WTC11 (cell line): ENCODE results near the gene ITPRID1. TPM values are rescaled to one million over a fixed set of nuclear protein-coding genes. Genes with fewer than 3 reads are reported as not detected.

Experiments used
- ATAC-seq: fragments of 200-7000 bp; cut with Tn5 transposase; 2 replicates; pipeline ENCODE4 v1.10.0; 2021; ENCODE audit warnings: mild to moderate bottlenecking, moderate library complexity
- CTCF ChIA-PET: fragments of 300-600 bp; sonication (Branson Sonifier 250); formaldehyde crosslinking; loops from one replicate; lab custom pipeline; 2021; ENCODE audit warnings: antibody characterized with exemption; lab: Charles Lee
- POLR2A ChIA-PET: fragments of 350-600 bp; sonication (Branson Sonifier 250); formaldehyde crosslinking; loops from one replicate; lab custom pipeline; 2021; ENCODE audit warnings: antibody characterized with exemption; lab: Charles Lee
- DNase-seq: peaks from one replicate; pipeline ENCODE4 v3.0.0; 2021; ENCODE audit warnings: low spot score
- H3K27ac Mint-ChIP-seq: 2 replicates; pipeline ENCODE4 v1.8.0; 2021; ENCODE audit warnings: mixed read lengths
- H3K27me3 Mint-ChIP-seq: 2 replicates; pipeline ENCODE4 v1.8.0; 2021; ENCODE audit warnings: low read depth, mild to moderate bottlenecking, moderate library complexity, mixed read lengths
- H3K36me3 Mint-ChIP-seq: 2 replicates; pipeline ENCODE4 v1.8.0; 2021; ENCODE audit warnings: mixed read lengths
- H3K4me1 Mint-ChIP-seq: 2 replicates; pipeline ENCODE4 v1.8.0; 2022; ENCODE audit warnings: mixed read lengths
- H3K4me3 Mint-ChIP-seq: 2 replicates; pipeline ENCODE4 v1.8.0; 2021; ENCODE audit warnings: mild to moderate bottlenecking, moderate library complexity, mixed read lengths
- H3K9me3 Mint-ChIP-seq: 2 replicates; pipeline ENCODE4 v1.8.0; 2021; ENCODE audit warnings: mixed read lengths
- CBFB ChIP-seq: sonication (generic); formaldehyde crosslinking; IDR thresholded peaks from 2 replicates; pipeline ENCODE4 v1.8.1; 2022; ENCODE audit warnings: mild to moderate bottlenecking, low read depth, missing genetic modification reagents
- ESRRA ChIP-seq: sonication (generic); formaldehyde crosslinking; IDR thresholded peaks from 2 replicates; pipeline ENCODE4 v1.8.1; 2022; ENCODE audit warnings: mild to moderate bottlenecking, missing genetic modification reagents, borderline replicate concordance
- GABPB1 ChIP-seq: sonication (generic); formaldehyde crosslinking; IDR thresholded peaks from 2 replicates; pipeline ENCODE4 v1.8.1; 2023; ENCODE audit warnings: mild to moderate bottlenecking, missing genetic modification reagents
- JUN ChIP-seq: sonication (generic); formaldehyde crosslinking; IDR thresholded peaks from 2 replicates; pipeline ENCODE4 v1.8.0; 2023; ENCODE audit warnings: mild to moderate bottlenecking, missing genetic modification reagents
- MYBL2 ChIP-seq: sonication (generic); formaldehyde crosslinking; IDR thresholded peaks from 2 replicates; pipeline ENCODE4 v1.8.1; 2023; ENCODE audit warnings: mild to moderate bottlenecking, moderate library complexity, missing genetic modification reagents
- NFYB ChIP-seq: sonication (generic); formaldehyde crosslinking; conservative IDR thresholded peaks from 2 replicates; pipeline ENCODE4 v1.8.0; 2022; ENCODE audit warnings: low read depth, missing genetic modification reagents
- OVOL2 ChIP-seq: fragments of 250-450 bp; sonication (Bioruptor Pico); IDR thresholded peaks from 2 replicates; pipeline ENCODE4 v1.9.0; 2021; ENCODE audit warnings: mild to moderate bottlenecking, borderline replicate concordance
- PRRX2 ChIP-seq: fragments of 250-450 bp; sonication (Bioruptor Pico); IDR thresholded peaks from 2 replicates; pipeline ENCODE4 v1.8.0; 2021; ENCODE audit warnings: mild to moderate bottlenecking
- RELA ChIP-seq: sonication (generic); formaldehyde crosslinking; IDR thresholded peaks from 2 replicates; pipeline ENCODE4 v1.8.1; 2022; ENCODE audit warnings: missing genetic modification reagents, mild to moderate bottlenecking, borderline replicate concordance
- SMAD4 ChIP-seq: sonication (generic); formaldehyde crosslinking; IDR thresholded peaks from 2 replicates; pipeline ENCODE4 v1.8.0; 2022; ENCODE audit warnings: mild to moderate bottlenecking, missing genetic modification reagents
- SOX15 ChIP-seq: fragments of 250-450 bp; sonication (Bioruptor Pico); IDR thresholded peaks from 2 replicates; pipeline ENCODE4 v1.9.0; 2021; ENCODE audit warnings: mild to moderate bottlenecking
- TEAD4 ChIP-seq: sonication (generic); formaldehyde crosslinking; IDR thresholded peaks from 2 replicates; pipeline ENCODE4 v1.8.0; 2022; ENCODE audit warnings: mild to moderate bottlenecking, missing genetic modification reagents
- ZNF416 ChIP-seq: fragments of 250-450 bp; sonication (Bioruptor Pico); IDR thresholded peaks from 2 replicates; pipeline ENCODE4 v1.9.0; 2021; ENCODE audit warnings: mild to moderate bottlenecking, inconsistent platforms
- total RNA-seq: library from RNA; stranded (reverse); gene quantifications from 3 replicates; pipeline ENCODE4 v1.2.3, GENCODE V29; 2021
- TF ChIP-seq, protein P1 (sequence below): sonication (generic); formaldehyde crosslinking; IDR thresholded peaks from 2 replicates; pipeline ENCODE4 v1.8.1; 2023; ENCODE audit warnings: mild to moderate bottlenecking, missing genetic modification reagents, moderate library complexity
- TF ChIP-seq, protein P2 (sequence below): sonication (generic); formaldehyde crosslinking; IDR thresholded peaks from 2 replicates; pipeline ENCODE4 v1.8.0; 2022; ENCODE audit warnings: mild to moderate bottlenecking, missing genetic modification reagents
- TF ChIP-seq, protein P3 (sequence below): sonication (generic); formaldehyde crosslinking; IDR thresholded peaks from 2 replicates; pipeline ENCODE4 v1.8.1; 2022; ENCODE audit warnings: low read depth, mild to moderate bottlenecking, moderate library complexity, missing genetic modification reagents, borderline replicate concordance
- TF ChIP-seq, protein P4 (sequence below): fragments of 250-450 bp; sonication (Bioruptor Pico); IDR thresholded peaks from 2 replicates; pipeline ENCODE4 v2.1.2; 2022; ENCODE audit warnings: mild to moderate bottlenecking, moderate library complexity
- TF ChIP-seq, protein P5 (sequence below): fragments of 250-450 bp; sonication (Bioruptor Pico); conservative IDR thresholded peaks from 2 replicates; pipeline ENCODE4 v1.9.0; 2021; ENCODE audit warnings: mild to moderate bottlenecking

The ITPRID1 gene
- total RNA-seq, 1 experiment from 2014 or later = 0.98 TPM

DNA sequence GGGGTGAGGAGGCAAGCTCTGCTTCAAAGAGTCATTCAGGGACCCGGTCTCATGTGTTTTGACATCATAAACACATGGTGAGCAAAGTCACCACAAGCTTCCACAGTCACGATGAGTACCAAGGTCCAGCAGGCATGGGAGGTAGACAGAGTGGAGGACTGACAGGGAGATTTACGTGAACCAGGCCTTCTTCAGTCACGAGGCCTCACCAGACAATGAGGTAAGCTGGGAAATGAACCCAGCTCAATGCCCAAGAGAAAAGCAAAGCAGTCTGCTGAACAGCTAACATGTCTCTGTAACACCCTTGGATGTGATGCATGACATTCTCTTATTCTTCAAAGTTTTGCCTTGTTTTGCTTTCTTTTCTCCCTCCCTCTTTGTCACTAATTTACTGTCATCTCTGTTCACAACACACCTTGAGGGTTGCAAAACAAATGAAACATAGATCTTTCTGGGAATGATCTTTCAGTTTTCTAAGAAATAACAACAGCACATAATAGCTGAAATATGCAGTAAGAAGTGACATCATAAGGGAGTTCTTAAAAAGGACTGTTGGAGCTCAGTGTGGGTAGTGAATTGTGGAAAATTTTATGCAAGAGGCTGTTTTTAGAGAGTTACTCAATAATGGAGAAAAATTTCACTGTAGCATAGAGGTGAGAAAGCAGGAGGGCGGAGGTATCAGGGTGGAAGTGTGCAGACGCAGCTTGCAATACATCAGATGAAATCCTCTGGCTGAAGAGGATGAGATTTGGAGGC is 182.1 kb downstream of the ITPRID1 start:
- CTCF ChIA-PET = interaction anchor here (0.5 to 1.7 kb wide), 2 partner anchors 15 to 375 kb away, joined by 5 to 6 read pairs; no protein-coding TSS in a partner anchor
- H3K4me1 Mint-ChIP-seq = peaks cover 9% of the 10 kb centered on the region
- TF ChIP-seq NFYB (CRISPR knock-in tag) = no peak
- TF ChIP-seq, protein P1, sequence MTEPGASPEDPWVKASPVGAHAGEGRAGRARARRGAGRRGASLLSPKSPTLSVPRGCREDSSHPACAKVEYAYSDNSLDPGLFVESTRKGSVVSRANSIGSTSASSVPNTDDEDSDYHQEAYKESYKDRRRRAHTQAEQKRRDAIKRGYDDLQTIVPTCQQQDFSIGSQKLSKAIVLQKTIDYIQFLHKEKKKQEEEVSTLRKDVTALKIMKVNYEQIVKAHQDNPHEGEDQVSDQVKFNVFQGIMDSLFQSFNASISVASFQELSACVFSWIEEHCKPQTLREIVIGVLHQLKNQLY (CRISPR knock-in tag) = no peak
- TF ChIP-seq CBFB (CRISPR knock-in tag) = no peak
- TF ChIP-seq OVOL2 (CRISPR knock-in tag) = no peak
- no peak for TF ChIP-seq TEAD4 (CRISPR knock-in tag)
- TF ChIP-seq, protein P2, sequence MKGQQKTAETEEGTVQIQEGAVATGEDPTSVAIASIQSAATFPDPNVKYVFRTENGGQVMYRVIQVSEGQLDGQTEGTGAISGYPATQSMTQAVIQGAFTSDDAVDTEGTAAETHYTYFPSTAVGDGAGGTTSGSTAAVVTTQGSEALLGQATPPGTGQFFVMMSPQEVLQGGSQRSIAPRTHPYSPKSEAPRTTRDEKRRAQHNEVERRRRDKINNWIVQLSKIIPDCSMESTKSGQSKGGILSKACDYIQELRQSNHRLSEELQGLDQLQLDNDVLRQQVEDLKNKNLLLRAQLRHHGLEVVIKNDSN (CRISPR knock-in tag) = no peak
- TF ChIP-seq GABPB1 (CRISPR knock-in tag) = no peak
- no peak for TF ChIP-seq SOX15
- no peak for TF ChIP-seq RELA (CRISPR knock-in tag)
- TF ChIP-seq, protein P3, sequence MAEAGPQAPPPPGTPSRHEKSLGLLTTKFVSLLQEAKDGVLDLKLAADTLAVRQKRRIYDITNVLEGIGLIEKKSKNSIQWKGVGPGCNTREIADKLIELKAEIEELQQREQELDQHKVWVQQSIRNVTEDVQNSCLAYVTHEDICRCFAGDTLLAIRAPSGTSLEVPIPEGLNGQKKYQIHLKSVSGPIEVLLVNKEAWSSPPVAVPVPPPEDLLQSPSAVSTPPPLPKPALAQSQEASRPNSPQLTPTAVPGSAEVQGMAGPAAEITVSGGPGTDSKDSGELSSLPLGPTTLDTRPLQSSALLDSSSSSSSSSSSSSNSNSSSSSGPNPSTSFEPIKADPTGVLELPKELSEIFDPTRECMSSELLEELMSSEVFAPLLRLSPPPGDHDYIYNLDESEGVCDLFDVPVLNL (CRISPR knock-in tag) = no peak
- TF ChIP-seq, all 79 proteins: peak for 0
- no peaks in the 10 kb centered on the region for H3K36me3 Mint-ChIP-seq
- H3K9me3 Mint-ChIP-seq = no peaks in the 10 kb centered on the region
- H3K27me3 Mint-ChIP-seq = peaks cover 17% of the 10 kb centered on the region
- POLR2A ChIA-PET = no interaction called here
- DNase-seq (no peak), ATAC-seq (no peak)
- no peak overlapping the region for H3K4me3 Mint-ChIP-seq
- H3K27ac Mint-ChIP-seq = no peak overlapping the region

DNA sequence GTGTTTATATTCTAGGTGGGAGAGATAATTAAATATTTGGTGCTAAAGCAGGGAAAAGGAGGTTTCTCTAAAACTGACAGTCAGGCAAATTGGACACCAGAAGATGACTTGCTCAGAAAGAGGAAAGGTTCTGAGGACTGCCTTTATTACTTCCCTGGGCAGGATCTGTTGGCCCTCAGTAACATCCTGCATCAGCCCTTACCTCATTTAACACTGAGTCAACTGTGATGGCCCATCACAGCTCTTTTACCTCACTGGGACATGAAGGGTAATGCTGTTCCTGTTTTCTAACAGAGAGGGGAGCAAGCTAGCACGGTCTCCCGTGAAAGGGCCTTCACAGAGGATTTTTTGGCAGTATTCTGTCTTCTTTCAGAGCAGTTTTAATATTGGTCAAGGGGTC is 185.2 kb downstream of the ITPRID1 start:
- CTCF ChIA-PET = no interaction called here
- H3K36me3 Mint-ChIP-seq = no peaks in the 10 kb centered on the region
- no peaks in the 10 kb centered on the region for H3K9me3 Mint-ChIP-seq

DNA sequence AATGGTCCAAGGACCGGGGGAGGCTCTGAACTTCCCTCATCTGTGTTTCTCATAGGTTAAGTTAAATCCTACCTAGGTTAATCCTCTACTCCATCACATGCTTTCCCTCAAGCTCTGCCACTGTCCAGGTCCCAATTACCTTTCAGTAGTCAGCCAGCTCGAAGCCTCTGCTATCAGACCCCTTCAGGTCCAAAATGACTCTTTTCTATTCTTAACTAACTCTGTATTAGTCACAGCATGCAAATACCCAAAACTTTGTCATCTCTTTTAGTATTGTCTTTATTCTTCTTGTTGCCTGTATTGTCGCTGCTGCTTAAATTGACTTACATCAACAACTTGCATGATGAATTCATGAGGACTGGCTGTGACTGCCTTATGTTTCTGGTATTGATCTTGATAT is 188.5 kb downstream of the ITPRID1 start:
- Mint-ChIP-seq H3K4me1 (no peaks in the 10 kb centered on the region), H3K4me3 (no peak overlapping the region), H3K36me3 (peaks cover 3% of the 10 kb centered on the region; the same call in 1 of the 2 replicates), H3K27me3 (peaks cover 44% of the 10 kb centered on the region), H3K9me3 (peaks cover 3% of the 10 kb centered on the region; the same call in 1 of the 2 replicates), H3K27ac (no peak overlapping the region)
- ATAC-seq = no peak
- DNase-seq = no peak
- ChIA-PET POLR2A (no interaction called here), CTCF (no interaction called here)
- TF ChIP-seq, protein P4, sequence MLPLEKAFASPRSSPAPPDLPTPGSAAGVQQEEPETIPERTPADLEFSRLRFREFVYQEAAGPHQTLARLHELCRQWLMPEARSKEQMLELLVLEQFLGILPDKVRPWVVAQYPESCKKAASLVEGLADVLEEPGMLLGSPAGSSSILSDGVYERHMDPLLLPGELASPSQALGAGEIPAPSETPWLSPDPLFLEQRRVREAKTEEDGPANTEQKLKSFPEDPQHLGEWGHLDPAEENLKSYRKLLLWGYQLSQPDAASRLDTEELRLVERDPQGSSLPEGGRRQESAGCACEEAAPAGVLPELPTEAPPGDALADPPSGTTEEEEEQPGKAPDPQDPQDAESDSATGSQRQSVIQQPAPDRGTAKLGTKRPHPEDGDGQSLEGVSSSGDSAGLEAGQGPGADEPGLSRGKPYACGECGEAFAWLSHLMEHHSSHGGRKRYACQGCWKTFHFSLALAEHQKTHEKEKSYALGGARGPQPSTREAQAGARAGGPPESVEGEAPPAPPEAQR (CRISPR knock-in tag) = no peak
- TF ChIP-seq CBFB (CRISPR knock-in tag) (no peak), PRRX2 (CRISPR knock-in tag) (no peak), ESRRA (CRISPR knock-in tag) (no peak), JUN (CRISPR knock-in tag) (no peak), MYBL2 (CRISPR knock-in tag) (no peak)

More for the DNA sequence above, 185.2 kb downstream of the ITPRID1 start:
- POLR2A ChIA-PET = no interaction called here
- H3K27ac Mint-ChIP-seq = no peak overlapping the region
- H3K4me3 Mint-ChIP-seq = no peak overlapping the region
- DNase-seq = no peak
- peak; percentile 66 for ATAC-seq
- TF ChIP-seq ESRRA (CRISPR knock-in tag) (no peak), SMAD4 (no peak), ZNF416 (CRISPR knock-in tag) (no peak)
- TF ChIP-seq, protein P5, sequence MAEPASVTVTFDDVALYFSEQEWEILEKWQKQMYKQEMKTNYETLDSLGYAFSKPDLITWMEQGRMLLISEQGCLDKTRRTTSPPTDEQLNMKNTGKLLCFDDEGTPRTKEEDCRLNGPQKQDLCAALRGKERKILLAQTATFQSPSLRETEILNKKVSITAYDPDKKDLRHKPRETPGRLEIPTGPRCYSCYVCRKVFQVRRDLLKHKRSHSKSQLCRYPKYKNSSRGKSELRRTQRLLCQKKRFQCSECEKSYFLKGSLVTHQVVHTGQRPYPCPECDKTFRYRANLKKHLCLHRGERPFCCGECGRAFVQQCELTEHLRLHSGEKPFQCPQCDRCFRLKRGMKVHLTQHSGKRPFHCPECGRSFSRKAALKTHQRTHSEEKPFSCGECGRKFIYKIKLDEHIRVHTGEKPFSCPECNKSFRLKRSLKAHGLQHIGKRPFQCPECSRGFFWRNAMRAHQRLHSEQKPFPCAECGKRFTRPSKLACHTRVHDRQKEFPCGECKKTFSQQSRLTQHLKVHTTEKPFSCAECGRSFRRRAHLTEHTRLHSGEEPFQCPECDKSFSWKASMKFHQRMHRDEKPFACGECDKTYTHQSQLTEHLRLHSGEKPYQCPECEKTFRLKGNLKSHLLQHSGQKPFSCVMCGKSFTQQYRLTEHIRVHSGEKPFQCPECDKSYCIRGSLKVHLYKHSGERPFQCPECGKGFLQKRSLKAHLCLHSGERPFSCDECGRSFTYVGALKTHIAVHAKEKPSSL (CRISPR knock-in tag) = no peak
- H3K4me1 Mint-ChIP-seq = no peaks in the 10 kb centered on the region
- peaks cover 22% of the 10 kb centered on the region for H3K27me3 Mint-ChIP-seq
